Dendritic cell treated with granulocyte-macrophage colony-stimulating factor and Interleukin-4, amounts not matched to agents 40 ng/mL and 50 ng/mL, for 4 days (primary cell): Measurements from ENCODE around the gene CARNS1.
"Not testable (repeated sequence)": the region's sequence is repeated elsewhere in the genome, so short reads cannot be mapped to it uniquely, and the experiment has no call there.

Experiments used
- H3K27ac Mint-ChIP-seq: one replicate; pipeline ENCODE4 v1.8.0; 2022; ENCODE audit warnings: mild to moderate bottlenecking, mixed read lengths
- H3K27me3 Mint-ChIP-seq: one replicate; pipeline ENCODE4 v1.8.0; 2022; ENCODE audit warnings: mild to moderate bottlenecking, mixed read lengths
- H3K36me3 Mint-ChIP-seq: one replicate; pipeline ENCODE4 v1.8.0; 2022; ENCODE audit warnings: low read depth, mixed read lengths
- H3K4me1 Mint-ChIP-seq: one replicate; pipeline ENCODE4 v1.8.0; 2022; ENCODE audit warnings: low read depth, mixed read lengths
- H3K4me3 Mint-ChIP-seq: one replicate; pipeline ENCODE4 v1.8.0; 2022; ENCODE audit warnings: mild to moderate bottlenecking, moderate library complexity, mixed read lengths
- H3K9me3 Mint-ChIP-seq: one replicate; pipeline ENCODE4 v1.8.0; 2022; ENCODE audit warnings: mixed read lengths
- intact Hi-C: fragments of 100-400 bp; cut with micrococcal nuclease; formaldehyde crosslinking; loops from one replicate; pipeline ENCODE4 v1.15.0; 2022

CARNS1 gene

DNA sequence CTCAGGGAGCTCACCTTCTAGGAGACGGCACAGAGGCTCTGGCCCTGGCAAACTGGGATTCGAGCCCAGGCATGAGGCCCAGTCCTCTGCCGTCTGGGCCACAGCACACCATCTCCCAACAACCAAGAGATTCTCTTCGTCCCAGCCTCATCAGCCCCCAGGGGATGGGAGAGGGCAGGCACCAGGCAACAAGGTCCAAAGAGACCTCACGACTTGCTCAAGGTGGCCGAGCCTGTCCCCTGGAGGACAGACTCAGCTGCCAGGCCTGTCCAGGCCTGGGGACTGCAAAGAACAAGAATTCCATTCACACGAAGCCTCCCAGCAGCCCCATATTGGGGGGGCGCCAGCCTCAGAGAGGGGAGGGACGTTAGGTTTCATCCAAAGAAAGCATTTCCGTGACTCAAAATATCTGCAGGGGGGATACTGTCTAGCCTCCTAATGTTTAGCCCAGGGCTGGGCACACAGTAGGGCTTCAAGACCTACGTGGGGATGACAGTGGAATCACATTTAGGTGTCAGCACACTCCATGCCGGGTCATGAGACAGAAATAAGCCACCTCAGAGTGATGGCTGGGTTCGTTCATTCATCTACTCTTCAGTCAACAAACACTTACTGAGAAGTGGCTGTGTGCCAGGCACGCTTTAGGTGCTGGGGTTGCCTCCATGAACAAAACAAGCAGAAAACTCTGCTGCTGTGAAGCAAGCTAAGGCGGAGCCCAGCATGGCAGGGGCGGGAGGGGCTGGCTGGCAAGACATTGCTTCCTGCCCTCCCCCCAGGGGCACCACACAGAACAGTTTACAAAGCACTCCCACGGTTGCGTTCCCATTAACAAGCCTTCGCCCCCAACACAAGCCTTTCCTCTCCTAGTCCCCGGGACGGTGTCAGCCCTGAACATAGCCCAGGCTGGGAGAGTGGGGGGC, 1.2 kb downstream of the CARNS1 start:
- H3K27ac Mint-ChIP-seq = no peak overlapping the region
- intact Hi-C loops = no loop called here
- H3K36me3 Mint-ChIP-seq = no peaks in the 10 kb centered on the region
- peak overlapping the region; percentile 34 for H3K4me3 Mint-ChIP-seq
- peaks cover 69% of the 10 kb centered on the region for H3K4me1 Mint-ChIP-seq
- no peaks in the 10 kb centered on the region for H3K9me3 Mint-ChIP-seq
- peaks cover 81% of the 10 kb centered on the region for H3K27me3 Mint-ChIP-seq

- peaks cover 67% of the 10 kb centered on the region for H3K4me1 Mint-ChIP-seq
- H3K27ac Mint-ChIP-seq = no peak overlapping the region
- H3K9me3 Mint-ChIP-seq = no peaks in the 10 kb centered on the region
- intact Hi-C loops = no loop called here
- peaks cover 74% of the 10 kb centered on the region for H3K27me3 Mint-ChIP-seq
- no peaks in the 10 kb centered on the region for H3K36me3 Mint-ChIP-seq
- H3K4me3 Mint-ChIP-seq = no peak overlapping the region
These were observed 1.9 kb downstream of the CARNS1 start for GRCh38 chr11:67417425-67417824.

- no peaks in the 10 kb centered on the region for H3K9me3 Mint-ChIP-seq
- no peak overlapping the region for H3K27ac Mint-ChIP-seq
- peaks cover 68% of the 10 kb centered on the region for H3K27me3 Mint-ChIP-seq
- H3K36me3 Mint-ChIP-seq = no peaks in the 10 kb centered on the region
- H3K4me3 Mint-ChIP-seq = peak overlapping the region; percentile 24
- peaks cover 63% of the 10 kb centered on the region for H3K4me1 Mint-ChIP-seq
- intact Hi-C loops = no loop called here
These were observed 3.2 kb downstream of the CARNS1 start for GRCh38 chr11:67418476-67419281.

DNA sequence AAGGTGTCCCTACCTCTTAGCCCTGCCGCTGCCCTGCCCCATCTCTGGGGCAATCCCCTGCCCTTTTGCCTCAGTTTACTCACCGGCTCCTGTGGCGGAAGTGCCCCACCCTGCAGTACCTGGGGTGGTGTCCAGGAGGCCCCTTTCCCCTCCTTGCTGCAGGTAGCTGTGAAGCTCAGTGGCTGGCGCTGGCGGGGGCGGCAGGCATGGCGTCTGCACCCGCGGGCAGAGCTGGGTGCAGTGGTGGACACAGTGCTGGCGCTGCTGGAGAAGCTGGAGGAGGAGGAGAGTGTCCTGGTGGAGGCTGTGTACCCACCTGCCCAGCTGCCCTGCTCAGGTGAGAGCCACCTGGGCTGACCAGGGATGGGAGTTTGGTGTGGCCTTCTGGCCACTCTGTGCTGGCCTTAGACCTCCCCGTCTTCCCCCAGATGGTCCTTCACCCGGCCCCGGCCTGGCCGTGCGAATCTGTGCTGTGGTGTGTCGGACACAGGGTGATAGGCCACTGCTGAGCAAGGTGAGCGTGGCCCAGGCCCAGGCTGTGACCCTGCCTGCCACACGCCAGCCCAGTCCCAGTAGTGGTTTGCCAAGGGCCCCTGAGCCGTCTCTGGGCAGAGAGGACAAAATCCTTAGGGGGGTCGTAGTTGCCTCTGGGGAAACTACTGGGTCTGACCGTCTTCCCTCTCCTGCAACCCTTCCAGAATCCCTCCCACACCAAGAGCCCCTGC, 4.0 kb downstream of the CARNS1 start:
- peak overlapping the region; percentile 76 for H3K4me3 Mint-ChIP-seq
- H3K36me3 Mint-ChIP-seq = no peaks in the 10 kb centered on the region
- intact Hi-C loops = loop anchor here (2.0 kb wide), 1 partner anchor 17 kb away; no protein-coding TSS in a partner anchor
- no peaks in the 10 kb centered on the region for H3K9me3 Mint-ChIP-seq
- H3K4me1 Mint-ChIP-seq = peaks cover 64% of the 10 kb centered on the region
- H3K27ac Mint-ChIP-seq = no peak overlapping the region
- peaks cover 60% of the 10 kb centered on the region for H3K27me3 Mint-ChIP-seq

DNA sequence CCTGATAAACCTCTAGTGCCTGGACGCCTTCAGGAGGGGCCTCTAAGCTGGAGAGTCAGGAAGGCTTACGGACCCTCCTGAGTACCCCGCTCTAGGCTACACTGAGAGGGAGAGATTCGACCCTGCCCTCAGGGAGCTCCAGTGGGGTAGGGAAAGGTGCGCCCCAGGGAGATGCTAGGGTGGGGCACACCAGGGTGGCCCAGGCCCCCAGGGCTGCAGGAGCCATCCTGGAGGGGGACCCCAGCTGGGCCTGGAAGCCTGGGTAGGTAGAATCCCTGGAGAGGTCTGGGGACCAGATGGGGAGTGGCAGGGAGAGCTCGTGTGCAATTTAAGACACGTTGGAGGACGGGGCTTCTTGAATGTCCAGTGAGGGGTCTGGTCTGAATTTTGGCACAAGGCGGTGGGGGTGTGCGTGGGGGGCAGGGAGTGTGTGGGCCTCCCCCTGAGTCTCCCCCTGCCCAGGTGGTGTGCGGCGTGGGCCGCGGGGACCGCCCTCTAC, 4.7 kb downstream of the CARNS1 start:
- intact Hi-C loops = loop anchor here (2.0 kb wide), 1 partner anchor 17 kb away; no protein-coding TSS in a partner anchor
- Mint-ChIP-seq H3K36me3 (no peaks in the 10 kb centered on the region), H3K4me3 (peak overlapping the region; percentile 76), H3K9me3 (no peaks in the 10 kb centered on the region), H3K4me1 (peaks cover 65% of the 10 kb centered on the region), H3K27ac (peak overlapping the region; percentile 51), H3K27me3 (peaks cover 53% of the 10 kb centered on the region)

DNA sequence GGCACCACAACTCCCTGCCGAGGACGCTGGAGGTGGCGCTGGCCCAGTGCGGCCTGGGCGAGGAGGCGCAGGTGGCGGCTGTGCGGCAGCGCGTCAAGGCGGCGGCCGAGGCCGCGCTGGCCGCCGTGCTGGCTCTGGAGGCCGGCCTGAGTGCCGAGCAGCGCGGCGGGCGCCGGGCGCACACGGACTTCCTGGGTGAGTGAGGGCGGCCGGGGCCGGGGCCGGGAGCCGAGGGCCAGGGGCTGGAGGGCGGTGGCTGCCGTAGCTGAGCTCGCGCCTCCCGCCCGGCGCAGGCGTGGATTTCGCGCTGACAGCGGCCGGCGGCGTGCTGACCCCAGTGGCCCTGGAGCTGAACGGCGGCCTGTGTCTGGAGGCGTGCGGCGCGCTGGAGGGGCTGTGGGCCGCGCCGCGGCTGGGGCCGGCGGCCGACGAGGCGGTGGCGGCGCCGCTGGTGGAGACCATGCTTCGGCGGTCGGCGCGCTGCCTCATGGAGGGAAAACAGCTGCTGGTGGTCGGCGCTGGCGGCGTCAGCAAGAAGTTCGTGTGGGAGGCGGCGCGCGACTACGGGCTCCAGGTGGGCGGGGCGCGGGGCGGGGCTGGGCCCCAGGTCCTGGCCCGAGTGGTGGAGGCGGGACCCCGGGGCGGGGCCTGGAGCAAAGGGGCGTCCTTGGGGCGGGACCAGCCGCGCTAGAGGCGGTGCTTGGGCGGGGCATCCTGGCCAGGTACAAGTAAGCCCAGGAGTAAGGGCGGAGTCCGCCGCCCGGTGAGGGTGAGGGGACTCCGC, 5.4 kb downstream of the CARNS1 start:
- Mint-ChIP-seq H3K27ac (peak overlapping the region; percentile 51), H3K4me1 (peaks cover 62% of the 10 kb centered on the region), H3K36me3 (no peaks in the 10 kb centered on the region), H3K4me3 (peak overlapping the region; percentile 76), H3K9me3 (no peaks in the 10 kb centered on the region), H3K27me3 (peaks cover 51% of the 10 kb centered on the region)
- intact Hi-C loops = loop anchor here (2.0 kb wide), 1 partner anchor 18 kb away; no protein-coding TSS in a partner anchor

GRCh38 chr11:67421430-67422031, 6.1 kb downstream of the CARNS1 start:
- H3K27ac Mint-ChIP-seq = peak overlapping the region; percentile 51
- no peaks in the 10 kb centered on the region for H3K36me3 Mint-ChIP-seq
- H3K4me3 Mint-ChIP-seq = peak overlapping the region; percentile 76
- peaks cover 57% of the 10 kb centered on the region for H3K4me1 Mint-ChIP-seq
- intact Hi-C loops = loop anchor here (2.0 kb wide), 1 partner anchor 19 kb away; no protein-coding TSS in a partner anchor
- peaks cover 44% of the 10 kb centered on the region for H3K27me3 Mint-ChIP-seq
- no peaks in the 10 kb centered on the region for H3K9me3 Mint-ChIP-seq

DNA sequence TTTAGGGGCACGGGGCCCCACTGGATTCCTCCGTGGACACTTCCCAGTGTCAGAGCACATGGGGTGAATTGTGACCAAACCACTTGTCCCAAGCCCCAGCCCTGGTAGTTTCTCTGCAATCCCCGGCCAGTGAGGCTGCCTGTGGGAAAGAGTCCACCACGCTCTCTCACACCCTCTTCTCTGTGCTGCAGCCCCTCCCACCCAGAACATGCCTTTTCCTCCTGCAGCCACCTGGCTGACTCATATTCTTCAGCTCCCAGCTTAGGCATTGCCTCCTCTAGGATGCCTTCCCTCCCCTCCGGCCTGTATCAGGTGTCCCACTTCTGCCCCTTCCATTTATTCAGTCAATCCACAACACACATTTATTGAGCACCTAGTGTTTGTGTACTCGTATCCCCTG, 7.4 kb downstream of the CARNS1 start:
- Mint-ChIP-seq H3K36me3 (peaks cover 1% of the 10 kb centered on the region), H3K27me3 (peaks cover 31% of the 10 kb centered on the region), H3K9me3 (no peaks in the 10 kb centered on the region), H3K4me1 (peaks cover 52% of the 10 kb centered on the region), H3K4me3 (no peak overlapping the region), H3K27ac (peak overlapping the region; percentile 40)
- intact Hi-C loops = no loop called here

DNA sequence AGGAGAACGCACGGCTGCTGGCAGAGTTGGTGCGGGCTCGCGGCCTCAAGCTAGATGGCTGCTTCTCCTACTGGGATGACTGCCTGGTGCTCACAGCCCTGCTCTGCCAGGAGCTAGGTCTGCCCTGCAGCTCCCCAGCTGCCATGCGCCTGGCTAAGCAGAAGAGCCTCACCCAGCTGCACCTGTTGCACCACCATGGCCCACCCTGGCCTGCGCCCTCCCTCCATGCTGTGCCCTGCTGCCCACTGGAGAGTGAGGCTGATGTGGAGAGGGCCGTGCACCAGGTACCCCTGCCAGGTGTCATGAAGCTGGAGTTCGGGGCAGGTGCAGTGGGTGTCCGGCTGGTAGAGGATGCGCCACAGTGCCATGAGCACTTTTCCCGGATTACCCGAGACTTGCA, 8.0 kb downstream of the CARNS1 start:
- intact Hi-C loops = no loop called here
- Mint-ChIP-seq H3K27ac (peak overlapping the region; percentile 40), H3K36me3 (peaks cover 7% of the 10 kb centered on the region), H3K9me3 (no peaks in the 10 kb centered on the region), H3K4me1 (peaks cover 46% of the 10 kb centered on the region), H3K27me3 (peaks cover 25% of the 10 kb centered on the region), H3K4me3 (no peak overlapping the region)

GRCh38 chr11:67423891-67424613, 8.6 kb downstream of the CARNS1 start:
- H3K27ac Mint-ChIP-seq = no peak overlapping the region
- peaks cover 45% of the 10 kb centered on the region for H3K4me1 Mint-ChIP-seq
- H3K9me3 Mint-ChIP-seq = no peaks in the 10 kb centered on the region
- intact Hi-C loops = no loop called here
- H3K4me3 Mint-ChIP-seq = no peak overlapping the region
- peaks cover 13% of the 10 kb centered on the region for H3K36me3 Mint-ChIP-seq
- peaks cover 19% of the 10 kb centered on the region for H3K27me3 Mint-ChIP-seq

GRCh38 chr11:67427364-67427859, 11.9 kb downstream of the CARNS1 start:
- not testable (repeated sequence) for H3K27me3 Mint-ChIP-seq, H3K9me3 Mint-ChIP-seq
- peaks cover 35% of the 10 kb centered on the region for H3K4me1 Mint-ChIP-seq
- intact Hi-C loops = loop anchor here (5.0 kb wide), 2 partner anchors 35 to 40 kb away; partner anchors contain the start of genes RAD9A and TMEM134
- H3K4me3 Mint-ChIP-seq = peak overlapping the region; percentile 97
- peaks cover 43% of the 10 kb centered on the region for H3K36me3 Mint-ChIP-seq
- H3K27ac Mint-ChIP-seq = peak overlapping the region; percentile 88
